Activated naive CD4-positive, alpha-beta T cell treated with Interleukin-2 at 50 U/mL for 16 hours (primary cell): ENCODE measurements around the gene STK32C.
A peak's percentile ranks its signal among the peaks of the same experiment; 100 is the strongest.
"Not testable (repeated sequence)": the region's sequence is repeated elsewhere in the genome, so short reads cannot be mapped to it uniquely, and the experiment has no call there.

Source experiments
- DNase-seq: peaks from one replicate; pipeline ENCODE4 v3.0.0-alpha.2; 2020

Gene STK32C

DNA sequence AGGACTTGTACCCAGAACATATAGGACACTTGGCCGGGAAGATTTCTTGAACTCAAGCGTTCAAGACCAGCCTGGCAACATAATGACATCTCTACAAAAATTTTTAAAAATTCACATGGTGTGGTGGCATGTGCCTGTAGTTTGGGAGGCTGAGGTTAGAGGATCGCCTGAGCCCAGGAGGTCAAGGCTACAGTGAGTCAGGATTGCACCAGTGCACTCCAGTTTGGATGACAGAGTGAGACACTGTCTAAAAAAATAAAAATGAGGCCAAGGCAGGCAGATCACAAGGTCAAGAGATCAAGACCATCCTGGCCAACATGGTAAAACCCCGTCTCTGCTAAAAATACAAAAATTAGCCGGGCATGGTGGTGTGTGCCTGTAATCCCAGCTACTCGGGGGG lies 9.7 kb upstream of the STK32C start:
- not testable (repeated sequence) for DNase-seq

DNA sequence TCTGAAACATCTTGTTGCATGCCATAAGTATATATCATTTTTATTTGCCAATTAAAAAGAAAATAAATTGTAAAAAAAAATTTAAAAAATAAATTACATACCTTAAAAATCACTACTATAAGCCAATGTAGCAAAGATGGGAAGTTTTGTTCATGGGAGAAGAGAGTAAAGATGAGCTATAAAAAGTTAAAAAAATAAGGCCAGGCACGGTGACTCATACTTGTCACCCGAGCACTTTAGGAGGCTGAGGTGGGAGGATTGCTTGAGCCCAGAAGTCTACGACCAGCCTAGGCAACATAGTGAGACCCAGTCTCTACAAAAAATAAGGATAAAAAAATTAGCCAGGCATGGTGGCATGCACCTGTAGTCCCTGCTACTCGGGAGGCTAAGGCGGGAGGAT lies 8.4 kb upstream of the STK32C start:
- DNase-seq, result no peak

DNA sequence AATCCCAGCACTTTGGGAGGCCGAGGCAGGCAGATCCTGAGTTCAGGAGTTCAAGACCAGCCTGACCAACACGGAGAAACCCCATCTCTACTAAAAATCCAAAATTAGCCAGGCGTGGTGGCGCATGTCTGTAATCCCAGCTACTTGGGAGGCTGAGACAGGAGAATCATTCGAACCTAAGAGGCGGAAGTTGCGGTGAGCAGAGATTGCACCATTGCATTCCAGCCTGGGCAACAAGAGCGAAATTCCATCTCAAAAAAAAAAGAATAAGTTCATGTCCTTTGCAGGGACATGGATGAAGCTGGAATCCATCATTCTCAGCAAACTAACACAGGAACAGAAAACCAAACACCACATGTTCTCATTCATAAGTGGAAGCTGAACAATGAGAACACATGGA lies 7.1 kb upstream of the STK32C start:
- DNase-seq, result not testable (repeated sequence)

DNA sequence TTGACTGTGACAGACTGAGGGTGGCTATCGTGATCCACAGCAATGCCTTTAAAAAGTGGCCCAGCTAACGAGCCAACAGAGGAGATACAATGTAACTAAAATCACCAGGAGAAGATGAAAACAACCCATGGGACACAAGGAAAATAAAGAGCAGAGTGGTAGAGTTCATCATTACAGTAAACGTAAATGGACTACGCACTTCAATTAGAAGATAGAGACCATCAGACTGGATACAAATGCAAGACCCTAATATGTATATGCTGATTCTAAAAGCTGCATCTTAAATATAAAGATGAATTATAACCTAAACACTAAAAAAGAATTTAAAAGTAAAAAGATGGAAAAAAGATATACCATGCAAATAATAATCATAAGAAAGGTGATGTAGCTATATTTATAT lies 6.6 kb upstream of the STK32C start:
- DNase-seq, result no peak

DNA sequence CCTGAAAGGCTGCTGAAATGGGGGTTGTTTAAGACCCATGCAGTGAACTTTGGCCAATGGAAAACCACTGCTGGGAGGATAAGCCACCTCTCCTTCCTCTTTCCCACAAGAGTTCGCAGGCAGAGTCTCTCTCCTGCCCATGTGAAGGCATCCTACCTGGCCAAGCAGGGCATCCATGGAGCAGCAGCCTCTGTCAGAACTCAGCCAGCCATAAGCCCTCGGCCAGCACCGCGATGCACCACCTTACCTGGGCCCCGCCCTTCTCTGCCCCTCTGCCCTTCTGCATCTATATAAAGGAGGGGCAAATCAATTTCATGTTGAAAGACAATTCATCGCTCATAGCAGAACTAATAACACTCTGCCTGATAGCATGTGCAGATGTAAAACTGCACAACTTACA lies 6.1 kb upstream of the STK32C start:
- DNase-seq, result no peak

DNA sequence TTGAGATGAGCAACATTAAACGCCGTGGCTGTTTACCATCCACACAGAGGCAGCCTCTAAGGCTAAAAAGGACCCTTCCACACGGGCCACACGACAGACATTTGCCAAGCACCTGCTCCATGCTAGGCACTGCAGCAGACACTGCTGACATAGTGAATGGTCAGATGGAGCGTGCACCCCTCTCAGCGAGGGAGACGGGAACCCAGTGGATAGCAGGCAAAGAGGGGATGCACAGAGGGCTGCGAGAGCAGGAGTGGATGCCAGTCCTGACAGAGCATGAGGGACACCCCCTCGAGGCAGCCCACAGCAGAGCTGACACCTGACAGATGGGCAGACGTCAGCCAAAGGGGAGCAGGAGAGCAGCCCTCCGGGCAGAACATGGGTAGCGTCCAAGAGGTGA lies 5.6 kb upstream of the STK32C start:
- DNase-seq, result no peak

DNA sequence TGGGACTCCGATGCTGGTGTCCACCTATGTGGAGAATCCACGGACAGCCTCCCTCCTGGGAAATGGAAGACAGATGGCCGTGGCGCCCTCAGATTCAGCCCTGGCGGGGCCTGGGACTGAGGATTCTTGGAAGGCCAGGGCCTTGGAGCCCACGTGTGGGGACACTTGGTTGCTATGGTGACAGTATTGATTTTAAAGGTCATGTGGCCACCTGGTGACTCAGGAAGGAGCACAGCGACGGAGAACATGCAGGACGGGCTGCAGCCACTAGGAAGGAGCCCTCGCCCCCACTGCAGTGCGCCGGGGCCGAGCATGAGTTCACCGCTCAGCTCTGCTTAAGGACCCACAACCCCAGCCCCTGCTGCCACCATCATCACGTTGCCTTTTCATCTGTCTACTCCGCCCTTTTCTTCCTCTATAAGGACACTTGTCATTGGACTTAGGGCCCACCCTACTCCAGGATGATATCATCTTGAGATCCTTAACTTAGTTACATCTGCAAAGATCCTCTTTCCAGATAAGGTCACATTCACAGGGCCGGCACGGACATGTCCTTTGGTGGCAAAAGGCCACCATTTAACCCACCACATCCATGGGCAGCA lies 3.7 kb upstream of the STK32C start:
- no peak for DNase-seq

DNA sequence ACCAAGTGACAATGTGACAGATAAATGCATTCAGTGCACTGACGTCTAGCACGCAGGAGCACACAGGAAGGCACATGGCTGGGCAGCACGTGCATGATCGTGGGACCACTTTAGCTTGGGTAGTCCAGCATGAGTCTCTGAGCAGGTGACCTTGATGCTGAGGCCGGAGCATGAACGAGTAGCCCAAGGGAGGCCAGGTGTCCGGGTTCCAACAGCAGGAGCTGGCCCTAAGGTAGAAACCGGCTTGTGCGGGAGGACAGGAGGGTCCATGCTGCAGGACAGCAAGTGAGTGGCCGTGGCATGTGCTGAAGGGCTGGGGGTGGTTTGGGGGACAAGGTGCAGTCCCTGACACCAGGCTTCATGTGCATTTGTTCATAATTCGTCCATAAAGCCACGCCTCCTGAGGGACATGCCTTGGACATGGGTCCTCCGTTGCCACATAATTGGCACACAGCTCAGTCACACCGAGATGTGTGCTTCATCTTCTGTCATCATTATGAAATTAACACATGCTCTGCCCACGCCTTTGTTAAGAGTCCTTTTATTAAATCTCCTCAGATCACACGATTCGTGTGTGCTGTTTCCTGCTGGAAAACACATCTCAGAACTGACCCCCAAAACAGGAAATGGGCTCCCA lies 3.1 kb upstream of the STK32C start:
- no peak for DNase-seq

DNA sequence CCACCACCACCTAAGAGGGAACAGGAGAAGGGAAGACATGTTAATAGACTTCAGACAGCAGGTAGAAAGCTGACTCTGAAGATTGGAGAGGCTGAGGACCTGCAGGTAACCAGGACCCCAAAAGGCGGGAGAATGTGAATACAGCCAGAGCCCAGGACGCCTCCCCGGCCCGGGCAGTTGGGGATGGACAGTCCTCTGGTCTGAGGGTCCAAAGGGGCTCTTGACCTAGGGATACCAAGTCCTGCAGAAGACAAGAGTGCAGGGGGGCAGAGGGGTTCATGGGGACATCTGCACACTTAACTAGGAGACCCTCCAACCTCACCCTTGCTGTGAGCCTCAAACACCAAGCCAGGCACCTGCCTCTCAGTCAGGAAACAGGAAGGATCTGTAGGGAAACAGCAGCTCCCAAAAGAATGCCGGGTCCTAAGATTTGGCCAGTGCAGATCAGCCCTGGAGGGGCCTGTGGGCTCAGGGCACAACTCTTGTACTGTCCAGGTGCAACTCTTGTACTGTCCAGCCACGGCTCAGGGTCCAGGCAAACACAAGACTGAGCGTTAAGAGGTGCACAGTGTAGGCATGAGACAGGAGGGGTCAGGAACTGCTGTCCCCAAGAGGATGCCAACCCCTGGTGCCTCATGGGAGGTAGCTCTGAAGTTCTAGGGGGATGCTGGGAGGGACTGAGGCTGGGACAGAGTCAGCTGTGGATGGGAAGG lies 2.3 kb upstream of the STK32C start:
- no peak for DNase-seq

DNA sequence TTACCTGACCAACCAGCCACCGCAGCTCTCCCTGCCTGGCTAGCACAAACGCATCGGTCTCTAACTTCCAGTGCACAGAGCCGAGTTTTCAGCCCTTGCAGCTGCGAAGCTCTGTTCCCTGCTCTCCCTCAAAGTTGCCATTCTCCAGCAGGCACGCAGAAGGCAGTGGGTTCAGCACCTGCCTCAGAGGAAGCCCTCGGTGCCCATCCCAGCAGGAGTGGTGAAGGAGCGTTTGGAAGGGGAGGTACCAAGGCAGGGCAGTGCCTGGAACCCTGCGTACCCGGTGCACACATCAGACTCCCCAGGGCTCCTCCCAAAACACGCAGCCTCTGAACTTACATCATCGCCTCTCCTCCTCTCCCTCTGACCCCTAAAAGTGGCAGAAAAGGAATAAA lies 1.7 kb upstream of the STK32C start:
- no peak for DNase-seq

DNA sequence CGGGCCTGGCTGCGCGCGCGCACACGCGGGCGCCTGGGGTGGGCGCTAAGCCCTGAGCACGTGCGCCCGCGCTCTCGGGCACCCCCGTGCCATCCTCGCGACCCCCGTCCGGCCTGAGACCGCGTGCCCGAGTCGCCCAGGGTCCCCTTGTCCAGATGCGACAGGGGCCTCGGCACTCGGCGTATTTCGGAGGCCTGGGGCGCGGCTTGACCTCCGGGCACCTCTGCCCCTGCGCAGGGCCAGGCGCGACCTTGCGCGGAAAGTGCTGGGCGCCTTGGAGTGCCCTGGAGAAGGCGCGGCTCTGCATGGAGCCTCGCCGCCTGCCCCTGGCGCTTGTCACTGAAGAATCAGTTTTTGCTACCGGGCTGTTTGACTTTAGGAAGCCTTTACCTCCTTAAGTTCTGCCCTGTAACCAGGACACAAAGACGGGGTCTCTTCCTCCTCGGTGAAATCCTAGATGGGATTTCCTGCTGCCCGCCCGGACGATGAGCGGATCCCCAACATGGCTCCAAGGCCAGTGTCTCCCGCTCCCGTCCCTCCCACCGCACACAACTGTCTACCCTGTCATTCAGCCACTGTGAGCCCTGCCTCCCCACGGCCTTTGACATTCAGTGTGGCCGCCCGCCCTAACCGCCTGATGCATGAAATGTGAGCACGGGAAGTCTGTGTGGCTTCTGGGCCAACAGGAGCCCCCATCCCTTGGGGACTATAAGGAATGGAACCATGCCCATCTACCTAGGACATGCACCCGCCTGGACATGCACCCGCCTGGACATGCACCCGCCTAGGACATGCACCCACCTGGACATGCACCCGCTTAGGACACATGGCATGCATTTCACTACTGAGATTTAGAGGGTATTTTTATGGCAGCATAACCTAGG lies 1.1 kb upstream of the STK32C start:
- peak; percentile 12 for DNase-seq

DNA sequence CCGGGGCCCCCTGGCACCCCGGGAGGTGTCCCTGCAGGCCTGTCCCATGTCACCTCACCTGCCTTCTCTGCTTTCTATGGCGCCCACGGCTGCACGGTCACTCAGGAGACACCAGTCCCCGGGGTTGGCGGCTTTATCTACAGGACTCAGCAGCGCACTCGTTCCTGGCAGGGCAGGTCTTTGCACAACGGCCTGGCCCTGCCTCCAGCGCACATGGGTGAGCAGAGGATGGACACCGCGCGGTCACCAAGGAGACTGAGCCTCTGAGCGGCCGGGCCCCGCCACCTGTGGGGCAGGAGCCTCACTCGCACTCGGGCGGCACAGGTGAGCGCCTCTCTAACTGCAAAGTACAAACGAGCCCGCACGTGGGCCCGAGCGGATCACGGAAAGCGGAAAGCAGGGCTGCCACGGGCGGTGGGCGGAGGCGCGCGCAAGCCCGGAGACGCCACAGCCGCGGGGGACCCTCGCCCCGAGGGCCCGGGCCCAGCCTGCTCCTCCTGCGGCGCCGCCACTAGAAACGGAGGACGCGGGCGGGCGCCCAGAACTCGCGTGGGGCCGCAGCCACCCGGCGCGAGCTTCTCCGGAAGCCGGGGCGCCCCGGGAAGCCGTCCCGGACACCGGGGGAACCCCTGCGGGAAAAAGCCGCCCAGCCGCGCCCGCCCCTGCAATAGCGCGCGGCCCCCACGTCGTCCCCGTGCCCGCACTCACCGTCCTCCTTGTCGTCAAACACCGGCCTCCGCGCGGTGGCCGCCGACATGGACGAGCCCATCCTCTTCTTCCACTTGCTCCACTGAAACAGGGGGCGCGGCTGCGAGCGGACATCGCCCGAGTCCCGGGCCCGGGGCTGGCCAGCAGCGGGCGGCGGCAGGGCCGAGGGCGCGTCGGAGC lies 642 bp downstream of the STK32C start:
- peak; percentile 39 for DNase-seq

DNA sequence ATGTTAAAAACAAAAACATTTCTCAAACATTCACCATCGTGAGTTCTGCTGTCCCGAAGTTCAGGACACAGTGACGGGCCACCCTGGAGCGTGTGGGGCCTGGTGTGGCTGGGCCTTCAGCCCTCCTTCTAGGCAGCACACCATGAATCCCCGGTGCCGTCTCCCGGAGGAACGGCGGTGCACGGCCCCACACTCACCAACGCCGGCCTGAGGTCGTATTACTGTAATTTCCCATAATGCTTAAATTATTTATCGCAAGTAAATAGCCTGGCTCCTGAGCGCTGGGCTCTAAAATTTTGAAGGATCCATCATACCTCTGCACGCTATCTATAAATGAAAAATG lies 1.4 kb downstream of the STK32C start:
- DNase-seq, result no peak

DNA sequence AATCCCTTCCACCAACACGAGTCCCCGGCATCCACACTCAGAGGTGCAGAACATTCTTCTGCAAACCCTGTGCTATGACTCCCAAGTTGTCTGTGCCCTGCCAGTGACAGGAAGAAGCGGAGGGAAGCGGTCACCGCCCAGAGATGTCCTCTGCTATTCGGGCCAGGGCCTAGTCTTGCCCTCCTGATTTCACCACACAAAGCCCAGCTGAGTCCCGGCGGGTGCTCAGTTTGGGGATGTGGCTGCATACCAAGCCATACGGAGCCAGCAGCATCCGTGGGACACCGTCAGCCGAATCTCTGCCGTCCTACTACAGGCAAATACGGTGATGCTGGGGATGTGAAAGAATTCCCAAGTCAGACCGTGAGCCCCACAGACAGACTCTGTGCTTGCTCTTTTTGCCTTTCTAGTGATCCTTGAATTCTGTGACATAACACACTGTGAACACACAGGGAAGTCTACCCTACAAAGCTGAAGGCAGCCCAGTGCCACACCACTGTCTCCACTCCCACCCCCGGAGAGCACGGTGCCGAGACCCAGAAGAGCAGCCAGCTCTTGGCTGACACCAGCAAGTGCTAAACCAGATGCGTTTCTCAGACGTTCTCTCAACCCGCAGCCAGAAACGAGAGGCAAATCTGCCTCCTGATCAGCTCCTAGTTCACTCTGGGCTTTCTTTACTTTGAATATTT lies 2.0 kb downstream of the STK32C start:
- DNase-seq, result no peak

DNA sequence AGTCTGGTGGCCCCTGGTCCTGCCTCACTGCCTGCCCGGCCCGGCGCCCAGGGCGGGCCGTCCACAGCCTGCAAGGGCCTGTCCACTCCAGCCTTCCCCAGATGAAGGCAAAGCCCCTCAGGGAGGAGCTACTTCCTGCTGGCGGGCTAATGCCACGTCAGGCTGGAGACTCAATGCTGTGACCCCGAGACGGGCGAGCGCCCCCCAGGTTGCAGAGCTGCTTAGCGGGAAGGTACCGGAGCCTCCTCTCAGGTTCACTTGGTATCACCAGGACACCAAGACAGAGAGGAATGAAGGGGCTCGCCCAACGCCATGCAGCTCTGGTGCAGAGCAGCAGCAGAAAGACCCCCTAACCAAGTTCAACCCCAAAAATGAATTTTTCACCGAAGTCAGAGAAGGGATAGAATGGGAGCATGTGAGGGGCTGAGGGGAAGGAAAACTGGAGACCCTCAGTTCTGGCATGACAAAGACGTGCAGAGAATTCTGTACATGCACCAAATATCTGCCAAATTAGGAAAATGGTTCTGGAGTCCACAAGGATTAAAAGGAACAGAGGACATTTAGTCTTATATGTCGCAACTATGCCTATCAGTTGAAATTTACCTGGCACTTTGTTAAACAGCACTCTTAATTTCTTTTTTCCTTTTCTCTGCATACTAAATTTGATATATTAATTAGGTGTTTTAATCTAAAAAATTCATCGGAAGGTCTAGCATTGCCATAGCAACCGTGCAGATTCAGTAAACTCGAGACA lies 2.8 kb downstream of the STK32C start:
- no peak for DNase-seq

DNA sequence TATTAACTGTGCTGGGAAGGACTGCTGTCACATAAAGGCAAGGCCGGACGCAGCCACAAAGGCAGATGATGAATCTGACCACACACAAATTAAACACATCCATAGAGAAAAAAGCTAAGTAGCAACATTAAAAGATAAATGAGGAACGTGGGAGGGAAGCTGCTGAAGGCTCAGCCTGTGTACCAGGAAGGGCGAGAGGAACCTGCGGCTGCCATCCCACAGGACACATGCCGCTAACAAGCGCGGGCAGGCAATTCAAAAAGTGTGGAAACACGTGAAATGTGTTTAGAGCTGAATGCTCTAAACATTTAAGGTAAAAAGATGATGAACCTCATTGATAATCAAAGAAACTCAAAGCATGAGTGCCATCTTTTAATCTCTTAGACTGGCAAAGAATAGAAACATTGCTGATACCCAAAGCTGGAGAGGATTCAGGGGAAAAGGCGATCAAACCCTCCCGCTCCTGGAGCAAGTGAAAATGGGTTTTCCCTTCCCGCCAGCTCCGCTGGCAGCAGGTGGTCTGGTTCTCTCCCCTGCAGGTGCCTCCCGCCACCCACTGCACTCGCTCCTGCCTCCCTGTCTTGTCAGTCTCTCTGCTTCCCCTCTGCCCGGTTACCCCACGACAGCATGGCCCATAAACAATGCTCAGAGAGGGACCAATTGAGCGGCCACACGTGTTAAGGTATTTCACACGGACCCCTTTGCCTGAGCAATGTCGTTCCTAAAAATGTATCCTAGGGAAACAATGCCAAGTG lies 4.2 kb downstream of the STK32C start:
- no peak for DNase-seq

DNA sequence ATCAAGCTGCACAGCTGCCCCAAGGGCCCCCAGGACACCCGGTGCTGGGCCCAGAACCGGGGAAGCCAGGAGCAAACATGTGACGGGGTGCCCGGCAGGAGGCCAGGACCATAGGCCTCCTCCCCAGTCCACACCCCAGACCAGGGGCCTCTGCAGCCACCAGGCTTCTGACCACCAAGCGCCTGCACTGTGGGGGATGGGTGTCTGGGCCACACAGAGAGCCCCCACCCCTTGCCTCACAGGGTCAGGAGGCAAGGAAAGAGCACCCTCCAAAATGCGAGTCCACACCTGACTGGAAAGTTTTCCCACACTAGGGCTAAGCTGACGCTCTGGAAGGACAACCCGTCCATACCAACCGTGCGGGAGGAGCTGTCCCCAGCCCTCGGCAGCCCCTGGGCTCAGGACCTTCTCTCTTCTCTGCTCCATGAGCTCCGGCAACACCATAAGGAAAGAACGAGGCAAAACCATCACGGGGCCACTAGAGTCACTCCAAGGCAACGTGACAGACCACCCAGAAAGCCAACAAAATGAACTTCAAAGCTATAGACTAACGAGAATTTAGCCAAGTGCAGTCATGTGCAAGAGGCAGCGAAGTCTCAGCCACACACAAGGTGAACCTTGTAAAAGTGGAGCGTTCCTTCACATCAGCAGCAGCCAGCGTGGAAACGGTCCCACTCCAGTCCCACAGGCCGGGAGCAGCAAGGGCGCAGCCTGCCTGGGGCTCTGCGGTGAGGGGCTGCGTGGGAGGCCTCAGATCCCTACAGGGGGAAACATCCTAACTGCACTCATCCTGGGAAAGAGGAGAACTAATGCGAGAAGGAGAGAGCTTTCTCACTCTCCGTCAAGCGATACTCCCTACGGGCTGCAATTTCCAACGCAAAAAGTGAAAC lies 5.1 kb downstream of the STK32C start:
- no peak for DNase-seq

DNA sequence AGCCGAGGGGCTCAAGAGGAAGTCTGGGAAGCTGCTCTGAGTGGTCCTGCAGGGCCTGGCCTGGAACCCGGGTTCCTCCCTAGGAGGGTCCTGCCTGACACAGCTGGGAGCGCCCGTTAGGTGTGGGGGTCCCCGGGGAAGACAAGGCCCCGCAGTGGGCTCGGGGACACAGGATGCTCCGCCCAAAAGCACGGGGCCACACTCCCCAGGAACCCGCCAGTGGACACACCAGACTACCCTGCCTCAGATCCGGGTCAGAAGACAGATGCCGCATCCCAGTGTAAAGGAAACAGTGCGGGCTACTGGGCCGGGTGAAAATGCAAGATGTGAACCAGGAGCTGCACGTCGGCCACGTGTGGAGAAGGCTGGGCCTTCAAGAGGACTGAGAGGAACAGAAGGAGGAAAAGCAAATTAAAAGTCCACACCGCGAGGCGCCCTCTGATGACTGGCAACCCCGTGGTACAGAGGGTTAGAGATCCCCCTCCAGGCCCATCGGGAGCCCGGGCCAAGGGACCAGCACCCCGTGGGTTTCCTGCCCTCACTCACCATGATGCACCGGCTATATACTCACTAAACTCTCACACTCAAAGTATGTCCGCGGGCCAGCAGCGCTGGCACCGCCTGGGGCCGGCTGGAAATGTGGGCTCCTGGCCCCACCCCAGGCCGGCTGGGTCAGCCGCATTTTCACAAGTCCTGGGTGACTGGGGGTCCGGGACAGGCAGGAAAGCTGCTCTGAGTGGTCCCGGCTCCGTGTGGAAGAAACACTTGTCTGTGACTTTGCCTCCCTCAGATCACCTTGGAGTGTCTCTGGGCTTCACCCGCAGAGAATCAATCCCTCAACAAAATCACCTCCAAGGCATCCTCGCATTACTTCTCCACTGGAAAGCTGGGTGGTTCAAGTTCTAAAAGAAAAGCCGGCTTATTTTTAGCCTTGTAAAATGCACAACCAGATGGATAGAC lies 6.1 kb downstream of the STK32C start:
- no peak for DNase-seq
